SW 1271 (cell line): ENCODE data around the gene HAUS3.

Experiments used
- DNase-seq, 2 experiments: peaks; one replicate each; lab custom pipeline; 2025; lab: John Stamatoyannopoulos, UW

Gene HAUS3

GRCh38 chr4:2241410-2242353, at the start of gene HAUS3, which contains the start of gene POLN:
HAUS3 (minus strand) TSS chr4:2242121; CDS start chr4:2240946, 1,175 bp downstream.
POLN (minus strand) TSS chr4:2242121; CDS start chr4:2229231, 12,890 bp downstream.
- DNase-seq, result peak; percentile 84 to 92

- DNase-seq, result no peak
These were observed 49.2 kb upstream of the HAUS3 start for GRCh38 chr4:2290974-2291704.

DNA sequence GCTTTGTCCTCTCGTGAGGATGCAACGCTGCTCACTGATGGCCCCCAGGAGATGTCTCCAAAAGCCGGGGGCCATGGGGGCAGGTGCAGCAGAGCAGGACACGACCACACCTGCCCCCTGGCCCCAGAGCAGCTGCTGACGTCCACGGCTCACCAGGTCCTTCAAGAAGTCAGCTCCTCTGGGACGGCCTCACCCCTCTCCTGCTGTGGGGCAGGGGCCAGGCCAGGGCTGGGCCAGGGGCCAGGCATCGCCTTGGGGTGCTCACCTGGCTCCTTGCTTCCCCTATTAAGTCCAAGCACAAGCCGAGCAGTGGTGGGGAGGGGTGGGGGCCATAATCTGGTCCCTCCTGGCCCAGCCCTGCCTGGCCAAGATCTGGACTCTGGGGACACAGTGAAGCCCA, 48.6 kb upstream of the HAUS3 start:
- DNase-seq, result no peak

DNA sequence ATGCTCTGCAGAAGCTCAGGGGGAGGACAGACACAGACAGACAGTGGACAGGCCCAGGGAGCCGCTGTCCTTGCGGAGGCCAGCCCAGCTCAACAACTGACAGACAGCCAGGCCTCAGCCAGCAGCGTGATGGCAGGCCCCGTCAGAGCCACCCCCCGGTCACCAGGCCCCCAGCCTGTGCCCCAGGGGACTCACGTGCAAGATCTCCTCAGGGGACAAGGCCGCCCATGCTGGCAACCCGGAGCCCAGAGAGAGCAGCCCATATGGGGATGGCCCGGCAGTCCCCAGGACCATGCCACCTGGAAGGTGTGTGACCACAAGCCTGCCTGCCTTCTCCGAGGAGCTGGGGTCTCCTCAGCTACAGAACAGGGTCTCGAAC, 48.0 kb upstream of the HAUS3 start:
- DNase-seq, result no peak

- DNase-seq, result no peak
These were observed 47.5 kb upstream of the HAUS3 start for GRCh38 chr4:2289311-2289954.

- DNase-seq, result no peak
These were observed 46.2 kb upstream of the HAUS3 start for GRCh38 chr4:2288051-2288541.

DNA sequence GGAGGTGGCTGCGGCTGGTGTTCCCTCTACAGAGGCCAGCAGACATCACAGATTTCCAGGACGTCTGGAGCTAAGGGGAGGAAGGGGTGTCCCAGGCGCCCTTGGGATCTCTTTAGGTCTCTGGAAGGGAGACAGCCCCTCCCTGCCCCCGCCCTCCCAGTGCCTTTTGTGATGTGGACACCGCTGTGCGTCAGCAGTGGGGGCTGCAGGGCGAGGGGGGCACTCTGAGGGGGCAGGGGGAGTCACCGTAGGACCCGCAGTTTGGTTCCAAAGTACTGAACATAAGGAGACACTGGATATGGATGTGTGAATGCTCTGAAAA, 45.6 kb upstream of the HAUS3 start:
- DNase-seq, result no peak

GRCh38 chr4:2286904-2287593, 45.1 kb upstream of the HAUS3 start:
- DNase-seq, result no peak

DNA sequence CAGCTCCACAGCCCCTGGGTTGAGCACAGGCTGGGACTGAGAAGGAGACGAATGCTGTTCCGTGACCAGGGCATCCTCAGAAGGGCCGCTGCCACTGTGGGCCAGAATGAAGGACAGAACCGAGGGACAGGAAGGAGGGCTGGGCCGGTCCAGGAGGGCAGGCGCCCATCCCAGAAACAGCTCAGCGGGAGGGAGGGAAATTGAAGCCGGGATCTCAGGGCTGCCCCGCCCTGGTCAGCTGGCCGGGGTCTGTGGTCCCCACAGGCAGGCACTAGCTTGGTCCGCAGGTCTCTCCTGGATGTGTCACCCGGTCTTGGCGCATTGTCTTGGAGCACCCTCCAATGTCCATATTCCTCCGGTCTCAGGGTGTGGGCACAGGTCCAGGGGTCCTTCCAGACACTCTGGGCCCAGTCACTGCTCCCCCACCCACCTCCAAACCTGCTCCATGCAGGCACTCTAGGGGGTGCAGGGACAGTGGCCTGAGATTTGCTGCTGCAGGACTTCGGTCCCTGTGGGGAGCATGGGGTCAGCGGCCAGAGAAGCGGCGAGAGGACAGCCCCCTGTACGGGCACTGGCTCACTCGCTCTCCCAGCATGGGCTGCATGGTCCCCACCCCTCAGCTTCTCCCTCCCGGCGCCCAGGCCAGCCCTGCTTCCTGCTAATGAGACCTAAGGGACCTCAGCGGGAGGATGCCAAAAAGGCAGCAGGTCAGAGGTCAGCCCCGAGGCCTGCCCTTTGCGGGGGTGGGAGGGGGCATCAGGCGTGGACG, 43.9 kb upstream of the HAUS3 start:
- no peak for DNase-seq

- no peak for DNase-seq
These were observed 43.2 kb upstream of the HAUS3 start for GRCh38 chr4:2284934-2285612.

DNA sequence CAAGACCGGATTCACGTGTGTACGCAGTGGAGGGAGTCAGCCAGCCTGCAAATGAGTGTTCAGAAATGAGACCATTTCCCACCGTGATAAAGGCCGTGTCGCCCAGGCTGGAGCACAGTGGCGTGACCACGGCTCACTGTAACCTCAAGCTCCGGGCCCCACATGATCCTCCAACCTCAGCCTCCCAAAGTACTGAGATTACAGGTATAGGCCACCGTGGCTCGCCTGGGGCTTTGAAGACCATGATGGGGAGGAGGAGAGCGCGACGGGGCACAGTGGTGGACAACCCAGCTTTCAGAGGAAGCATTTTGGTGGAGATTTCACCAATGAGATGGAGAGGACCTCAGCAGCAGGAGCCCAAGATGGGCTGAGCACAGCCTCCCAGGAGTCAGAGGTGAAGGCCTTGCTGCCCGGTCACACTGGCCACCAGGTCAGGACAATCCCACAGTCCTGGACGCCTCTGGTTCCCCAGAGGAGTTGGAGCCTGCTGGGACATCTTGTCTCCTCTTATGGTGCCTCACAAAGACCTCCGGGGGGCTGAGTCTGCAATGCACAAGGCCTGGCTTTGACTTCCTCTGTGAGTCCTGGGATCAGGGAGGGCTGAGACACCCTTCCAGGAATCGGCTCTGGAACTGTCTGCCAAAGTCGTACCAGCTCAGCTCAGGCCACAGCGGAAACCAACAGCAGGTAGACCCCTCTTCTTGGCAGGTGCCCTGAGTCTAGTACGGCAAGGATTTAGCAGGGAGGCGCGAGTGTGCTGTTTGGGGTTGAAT, 42.4 kb upstream of the HAUS3 start:
- DNase-seq, result no peak

GRCh38 chr4:2283199-2283711, 41.3 kb upstream of the HAUS3 start:
- no peak for DNase-seq

GRCh38 chr4:2281575-2282343, 39.8 kb upstream of the HAUS3 start:
- DNase-seq, result no peak

DNA sequence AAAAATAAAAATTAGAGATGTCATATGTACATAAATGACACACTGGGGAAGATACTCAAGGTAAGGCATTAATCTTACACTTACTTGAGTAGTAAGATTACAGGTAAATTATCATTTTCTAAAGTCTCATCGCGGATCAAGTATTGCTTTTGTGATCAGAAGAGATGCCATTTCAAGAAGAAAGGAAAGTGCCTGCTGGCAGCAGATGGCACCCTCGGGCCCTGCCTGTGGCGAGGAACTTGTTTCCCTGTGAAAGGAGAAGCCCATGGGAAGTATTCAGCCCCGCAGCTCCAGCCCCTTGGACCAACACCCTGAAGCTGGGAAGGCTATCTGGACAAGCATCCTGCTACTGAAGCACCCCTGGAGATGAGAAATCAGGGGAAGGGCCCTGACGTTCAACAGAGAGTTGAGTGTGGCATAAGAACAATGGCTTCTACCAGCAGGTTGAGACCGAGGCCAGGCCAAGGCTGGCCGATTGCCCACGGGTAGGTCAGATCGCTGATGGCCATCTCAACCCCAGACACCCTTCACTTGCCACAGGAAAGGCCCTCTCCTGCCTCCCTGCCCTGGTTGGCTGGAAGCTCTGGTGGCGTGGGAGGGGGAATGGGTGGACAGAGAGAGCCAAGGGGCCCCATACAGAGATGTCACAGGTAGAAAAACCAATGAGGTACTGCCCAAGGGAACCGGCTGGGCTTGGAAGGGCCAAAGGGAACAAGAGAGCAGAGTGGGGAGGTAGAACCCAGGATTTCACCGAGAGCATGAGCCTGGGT, 38.8 kb upstream of the HAUS3 start:
- DNase-seq, result no peak

DNA sequence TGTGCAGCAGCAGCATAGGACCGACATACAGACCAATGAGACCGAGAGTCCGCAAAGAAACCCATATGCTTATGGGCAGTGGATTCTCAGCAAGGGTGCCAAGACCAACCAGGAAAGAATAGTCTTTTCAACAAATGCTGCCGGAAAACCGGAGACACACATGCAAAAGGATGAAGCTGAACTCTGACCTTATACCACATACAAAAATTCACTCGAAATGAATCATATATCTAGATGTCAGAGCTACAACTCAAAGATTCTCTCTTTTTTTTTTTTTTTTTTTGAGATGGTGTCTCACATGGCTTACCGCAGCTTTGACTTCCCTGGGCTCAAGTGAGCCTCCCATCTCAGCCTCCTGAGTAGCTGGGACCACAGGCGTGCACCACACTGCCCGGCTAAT, 36.0 kb upstream of the HAUS3 start:
- no peak for DNase-seq

DNA sequence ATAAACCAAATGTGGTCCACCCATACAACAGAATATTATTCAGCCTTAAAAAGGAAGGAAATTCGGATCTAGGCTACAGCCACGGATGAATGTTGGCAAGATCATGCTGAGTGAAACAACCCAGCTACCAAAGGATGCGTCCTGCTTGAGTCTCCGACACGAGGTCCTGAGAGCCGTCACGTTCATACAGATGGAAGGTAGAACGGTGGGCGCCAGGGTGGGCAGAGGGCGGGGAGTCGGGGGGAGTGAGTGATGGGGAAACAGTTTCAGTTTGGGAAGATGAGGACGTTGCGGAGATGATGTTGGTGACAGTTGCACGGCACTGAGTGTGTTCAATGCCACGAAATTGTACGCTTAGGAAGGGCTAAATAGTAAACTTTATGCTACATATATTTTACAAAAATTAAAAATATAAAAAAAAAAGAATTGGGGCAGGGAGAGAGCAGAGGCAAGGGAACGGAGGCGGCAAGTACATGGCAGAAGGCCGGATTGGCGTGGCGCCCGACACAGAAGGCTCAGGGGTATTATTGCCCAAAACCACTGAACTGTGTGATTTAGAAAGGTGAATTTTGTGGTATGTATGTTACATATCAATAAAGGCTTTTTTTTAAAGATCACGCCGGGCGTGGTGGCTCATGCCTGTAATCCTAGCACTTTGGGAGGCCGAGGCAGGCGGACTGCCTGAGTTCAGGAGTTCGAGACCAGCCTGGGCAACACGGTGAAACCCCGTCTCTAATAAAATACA, 34.8 kb upstream of the HAUS3 start:
- DNase-seq, result no peak

DNA sequence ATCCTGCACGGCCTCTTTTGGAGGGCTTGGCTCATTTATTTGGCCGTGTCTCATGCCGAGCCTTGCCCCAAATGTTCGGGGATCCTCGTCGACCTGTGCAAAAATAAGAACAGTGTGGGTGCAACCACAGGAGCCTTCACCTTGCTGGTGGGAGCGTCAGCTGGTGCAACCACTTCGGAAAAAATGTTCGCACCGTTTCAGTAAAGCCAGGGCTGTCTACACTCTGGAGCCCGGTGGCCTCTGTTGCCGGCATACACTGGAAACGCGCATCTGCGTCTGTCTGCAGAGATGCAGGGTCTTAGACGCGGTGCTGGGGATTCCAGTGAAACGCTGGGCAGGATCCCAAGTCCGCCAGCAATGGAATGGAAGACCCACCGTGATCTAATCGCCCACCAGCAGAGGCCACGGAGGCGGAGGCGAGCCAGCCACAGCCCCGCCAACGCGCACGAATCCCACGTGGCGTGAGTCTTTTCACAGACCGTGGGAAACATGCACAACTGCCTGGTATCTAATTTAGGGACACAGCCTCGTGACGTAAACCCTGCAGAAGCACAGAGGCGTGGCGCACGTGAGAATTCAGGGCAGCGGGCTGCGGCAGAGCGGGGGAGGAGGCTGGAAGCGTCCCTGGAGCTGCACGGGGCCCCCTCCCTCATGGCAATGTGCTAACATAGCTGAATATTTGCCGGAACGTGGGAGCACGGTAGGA, 33.8 kb upstream of the HAUS3 start:
- no peak for DNase-seq
